GM13977 (cell line): ENCODE data around the gene IBSP.
A peak's percentile ranks its signal among the peaks of the same experiment; 100 is the strongest.

Experiments used
- DNase-seq: peaks from one replicate; pipeline ENCODE4 v3.0.0; 2012; ENCODE audit warnings: low spot score
- CTCF ChIP-seq: IDR thresholded peaks from 2 replicates; pipeline ENCODE4 v1.5.1; 2012; ENCODE audit warnings: mild to moderate bottlenecking, control low read depth; ENCODE audit not compliant: insufficient read depth; ENCODE audit errors: extremely low read depth, missing control alignments
- in situ Hi-C: fragments of 300-500 bp; cut with MboI; formaldehyde crosslinking; loops from one replicate; pipeline ENCODE4 v1.12.0; 2022; ENCODE audit warnings: low sequenced_read_pairs, low pct_unique_long_range_greater_than_20kb, mixed read lengths, inconsistent platforms; ENCODE audit not compliant: unreplicated experiment

Gene IBSP

GRCh38 chr4:87851332-87851731 is 52.0 kb downstream of the IBSP start:
- TF ChIP-seq CTCF = no peak
- no peak for DNase-seq
- in situ Hi-C loops = loop anchor here (10.0 kb wide), 1 partner anchor 363 kb away; no protein-coding TSS in a partner anchor

- DNase-seq = no peak
- in situ Hi-C loops = loop anchor here (10.0 kb wide), 1 partner anchor 363 kb away; no protein-coding TSS in a partner anchor
- TF ChIP-seq CTCF = no peak
Measured at GRCh38 chr4:87851953-87852352, 52.6 kb downstream of the IBSP start.

- TF ChIP-seq CTCF = peak; percentile 50
- in situ Hi-C loops = loop anchor here (10.0 kb wide), 1 partner anchor 362 kb away; no protein-coding TSS in a partner anchor
- peak; percentile 45 for DNase-seq
Measured at GRCh38 chr4:87853108-87853507, 53.8 kb downstream of the IBSP start.

GRCh38 chr4:87853891-87854290 is 54.5 kb downstream of the IBSP start:
- DNase-seq = no peak
- no peak for TF ChIP-seq CTCF
- in situ Hi-C loops = loop anchor here (10.0 kb wide), 1 partner anchor 361 kb away; no protein-coding TSS in a partner anchor

GRCh38 chr4:87855559-87855958 is 56.2 kb downstream of the IBSP start:
- in situ Hi-C loops = loop anchor here (10.0 kb wide), 1 partner anchor 359 kb away; no protein-coding TSS in a partner anchor
- no peak for DNase-seq
- TF ChIP-seq CTCF = no peak

- TF ChIP-seq CTCF = no peak
- in situ Hi-C loops = loop anchor here (10.0 kb wide), 1 partner anchor 358 kb away; no protein-coding TSS in a partner anchor
- DNase-seq = no peak
Measured at GRCh38 chr4:87856816-87857215, 57.5 kb downstream of the IBSP start.
